Colonic mucosa (tissue), 4 donors: ENCODE data around the gene EPS8. TPM values are rescaled to one million over a fixed set of nuclear protein-coding genes. Genes with fewer than 3 reads are reported as not detected.

ENCODE experiments used
- DNase-seq: peaks from one replicate; pipeline ENCODE4 v3.0.0-alpha.2; 2020
- H3K27ac ChIP-seq: fragments of 200-600 bp; one replicate; pipeline ENCODE4 v1.8.0; 2021
- H3K27me3 ChIP-seq: fragments of 200-600 bp; one replicate; pipeline ENCODE4 v1.8.0; 2021
- H3K36me3 ChIP-seq: fragments of 200-600 bp; one replicate; pipeline ENCODE4 v1.8.0; 2021
- H3K4me1 ChIP-seq: fragments of 200-600 bp; one replicate; pipeline ENCODE4 v1.8.0; 2021; ENCODE audit warnings: mild to moderate bottlenecking
- H3K4me3 ChIP-seq: fragments of 200-600 bp; one replicate; pipeline ENCODE4 v1.8.0; 2021
- H3K9ac ChIP-seq, 2 donors: one replicate each; pipeline ENCODE4 v1.7.0; 2013; ENCODE audit warnings: control low read depth in 2 of 2, low read depth in 2 of 2, low read length in 2 of 2
- H3K9me3 ChIP-seq: fragments of 200-600 bp; one replicate; pipeline ENCODE4 v1.8.0; 2021
- CTCF ChIP-seq: fragments of 200-600 bp; IDR thresholded peaks from one replicate; pipeline ENCODE4 v1.8.0; 2022; ENCODE audit warnings: antibody characterized with exemption, mild to moderate bottlenecking
- intact Hi-C: fragments of 100-400 bp; cut with DNase I; formaldehyde crosslinking; loops from one replicate; pipeline ENCODE4 v1.14.1; 2022
- total RNA-seq, 2 donors: library from RNA; stranded (reverse); fragmentation: NEBNext Ultra II Directional in 1 of 2; extraction: Animal tissue kit (Norgen Biotek cat#: 25700) in 1 of 2; gene quantifications; one replicate each; pipeline ENCODE4 v1.2.1, GENCODE V29; 2021
- donor health status: healthy.
- donor health status: DM: no; HTN: no; CAD: no.
- donor health status: DM: no; HTN: no; CAD: no.

The EPS8 gene
- total RNA-seq, 2 donors from 2014 or later, result 93.7 to 161 TPM

DNA sequence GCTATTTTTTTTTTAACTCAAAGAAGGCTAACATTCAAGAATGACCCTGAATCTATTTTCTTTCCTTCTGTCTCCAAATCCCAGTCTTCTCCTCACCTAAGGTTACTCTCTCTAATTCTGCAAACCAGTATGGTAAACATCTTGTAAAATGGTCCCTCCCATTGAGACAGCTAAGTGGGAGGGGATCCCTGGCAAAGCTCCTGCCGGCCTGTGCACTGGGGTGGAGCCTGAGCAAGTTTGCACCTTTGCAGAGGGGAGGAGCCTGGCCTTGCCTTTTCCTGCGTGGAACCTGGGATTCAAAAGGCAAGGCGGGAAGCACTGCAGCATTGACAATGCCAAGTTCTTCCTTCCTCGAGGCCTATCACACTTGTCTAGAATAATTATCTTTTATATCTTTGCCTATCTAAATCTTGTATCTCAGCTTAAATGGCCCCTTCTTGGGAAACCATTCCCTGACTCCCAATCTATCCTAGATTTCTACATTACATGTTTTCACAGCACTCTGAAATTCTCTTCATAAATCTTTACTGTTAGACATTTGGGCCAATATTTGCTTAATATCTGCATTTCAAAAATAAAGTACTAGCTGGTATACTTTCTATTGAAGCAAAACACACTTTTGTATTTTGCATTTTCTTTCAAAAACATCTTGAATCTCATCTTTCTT, 83.0 kb downstream of the EPS8 start:
- H3K4me3 ChIP-seq, result no peak overlapping the region
- TF ChIP-seq CTCF, result no peak
- no peaks in the 10 kb centered on the region for H3K9me3 ChIP-seq
- H3K36me3 ChIP-seq, result no peaks in the 10 kb centered on the region
- no peak overlapping the region for H3K9ac ChIP-seq
- peak; percentile 94 for DNase-seq
- H3K27ac ChIP-seq, result peak overlapping the region; percentile 38
- intact Hi-C loops, result no loop called here
- H3K4me1 ChIP-seq, result no peaks in the 10 kb centered on the region
- H3K27me3 ChIP-seq, result no peaks in the 10 kb centered on the region

DNA sequence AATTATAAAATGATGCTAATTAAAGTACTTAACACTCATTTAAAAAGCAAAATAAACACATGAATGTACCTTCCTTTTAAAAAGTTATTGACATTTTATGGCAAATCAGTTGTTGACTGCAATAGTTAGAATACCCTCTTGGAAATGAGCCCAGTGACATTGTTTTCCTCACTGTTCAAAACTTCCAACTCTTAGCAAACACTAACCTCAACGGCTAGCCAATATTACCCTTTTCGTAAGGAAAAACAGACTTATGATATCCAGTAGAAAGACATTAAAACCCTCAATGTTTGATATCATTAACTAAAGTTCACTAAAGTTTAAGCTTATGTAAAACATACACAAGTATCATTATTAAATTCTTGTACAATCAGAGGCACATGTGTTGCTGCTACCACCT, 83.6 kb downstream of the EPS8 start:
- Histone ChIP-seq H3K27ac (peak overlapping the region; percentile 38), H3K4me1 (no peaks in the 10 kb centered on the region), H3K36me3 (no peaks in the 10 kb centered on the region), H3K9ac (no peak overlapping the region), H3K27me3 (no peaks in the 10 kb centered on the region), H3K9me3 (no peaks in the 10 kb centered on the region), H3K4me3 (no peak overlapping the region)
- no peak for TF ChIP-seq CTCF
- intact Hi-C loops, result no loop called here
- DNase-seq, result no peak

GRCh38 chr12:15702276-15702675, 86.9 kb downstream of the EPS8 start:
- no peaks in the 10 kb centered on the region for H3K36me3 ChIP-seq
- no peak for DNase-seq
- no peak overlapping the region for H3K4me3 ChIP-seq
- no peaks in the 10 kb centered on the region for H3K9me3 ChIP-seq
- no peaks in the 10 kb centered on the region for H3K27me3 ChIP-seq
- peaks cover 5% of the 10 kb centered on the region for H3K4me1 ChIP-seq
- no peak for TF ChIP-seq CTCF
- intact Hi-C loops, result no loop called here
- H3K27ac ChIP-seq, result peak overlapping the region; percentile 56
- H3K9ac ChIP-seq, result no peak overlapping the region

DNA sequence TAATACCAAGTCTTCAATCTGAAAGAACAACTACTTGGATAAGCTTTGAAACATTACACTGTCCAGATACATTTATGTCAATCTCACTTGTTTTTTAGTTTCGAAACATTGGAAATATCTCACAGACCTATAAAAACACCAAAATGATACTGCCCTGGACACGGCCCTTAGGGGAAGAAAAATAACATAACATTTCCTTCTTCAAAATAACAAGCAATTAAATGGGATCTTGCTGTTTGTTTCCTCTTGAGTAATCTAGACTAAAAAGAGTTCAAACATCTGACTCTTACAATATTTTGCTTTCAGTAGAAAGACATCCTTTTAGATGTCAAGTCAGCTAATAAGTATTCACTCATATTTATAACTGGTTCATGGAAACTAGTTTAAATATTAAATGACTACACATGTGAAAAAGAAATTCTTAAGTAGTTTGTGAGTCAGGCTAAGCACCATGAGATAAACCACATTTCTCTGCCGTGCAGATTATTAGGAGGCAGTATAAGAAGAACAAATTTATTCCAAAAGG, 87.5 kb downstream of the EPS8 start:
- H3K9me3 ChIP-seq, result no peaks in the 10 kb centered on the region
- H3K27me3 ChIP-seq, result no peaks in the 10 kb centered on the region
- no peak for TF ChIP-seq CTCF
- H3K4me3 ChIP-seq, result no peak overlapping the region
- H3K4me1 ChIP-seq, result peaks cover 5% of the 10 kb centered on the region
- no peak overlapping the region for H3K9ac ChIP-seq
- intact Hi-C loops, result no loop called here
- peak overlapping the region; percentile 56 for H3K27ac ChIP-seq
- no peaks in the 10 kb centered on the region for H3K36me3 ChIP-seq
- no peak for DNase-seq

DNA sequence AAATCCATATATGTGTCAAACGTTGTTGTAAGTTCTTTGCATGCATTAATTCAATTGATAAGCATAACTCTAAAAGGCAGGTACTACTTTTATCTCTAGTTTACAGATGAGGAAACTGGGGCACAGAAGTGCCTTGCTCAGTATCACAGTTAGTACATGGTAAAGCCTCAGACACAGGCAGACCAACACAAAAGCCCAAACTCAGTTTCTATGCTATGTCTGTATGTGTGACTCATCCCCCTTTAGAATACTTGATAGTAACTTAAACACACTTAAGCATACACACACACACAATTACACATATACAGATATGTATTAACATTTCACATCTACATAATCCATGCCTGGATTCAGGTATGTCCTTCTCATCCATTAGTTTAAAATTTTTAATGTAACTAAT, 88.0 kb downstream of the EPS8 start:
- DNase-seq, result no peak
- Histone ChIP-seq H3K9me3 (no peaks in the 10 kb centered on the region), H3K36me3 (no peaks in the 10 kb centered on the region), H3K27ac (peak overlapping the region; percentile 56), H3K4me1 (peaks cover 5% of the 10 kb centered on the region), H3K9ac (no peak overlapping the region), H3K27me3 (no peaks in the 10 kb centered on the region), H3K4me3 (no peak overlapping the region)
- no peak for TF ChIP-seq CTCF
- intact Hi-C loops, result no loop called here
